NCI-H2107 treated with DMSO at 0.1 percent for 48 hours (cell line): ENCODE results near the gene MYO9B.

ENCODE experiments used
- DNase-seq: peaks from one replicate; lab custom pipeline; 2025; ENCODE audit not compliant: unreplicated experiment; lab: John Stamatoyannopoulos, UW

Gene MYO9B

DNA sequence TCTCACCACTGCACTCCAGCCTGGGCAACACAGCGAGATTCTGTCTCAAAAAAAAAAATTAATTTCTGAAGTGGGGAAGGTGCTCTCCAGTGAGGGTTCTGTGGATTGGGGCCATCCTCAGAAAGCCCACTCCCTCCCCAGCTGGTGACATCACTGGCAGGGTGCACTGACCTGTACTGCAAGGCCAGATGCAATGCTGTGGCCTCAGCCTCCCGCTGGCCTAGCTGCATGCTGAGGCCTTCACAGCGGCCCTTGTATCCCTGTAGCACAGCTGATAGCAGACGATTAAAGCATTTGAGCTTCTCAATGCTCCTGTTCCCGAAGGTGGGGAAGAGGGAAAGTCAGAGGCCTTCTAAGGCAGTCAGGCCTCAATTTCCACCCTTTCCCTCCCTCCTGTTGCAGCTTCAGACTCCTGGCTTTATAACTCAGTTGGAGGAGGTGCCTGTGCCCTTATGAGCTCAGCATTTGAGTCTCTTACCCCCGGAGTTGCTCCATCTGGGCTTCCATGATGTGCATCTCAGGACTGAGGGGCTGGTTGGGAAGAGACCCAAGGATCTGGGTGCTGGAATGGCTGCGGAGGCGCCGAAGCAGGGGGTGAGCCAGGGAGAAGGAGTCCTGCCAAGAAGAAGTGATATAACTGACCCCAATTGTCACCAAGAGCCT, 183.7 kb downstream of the MYO9B start:
- DNase-seq: no peak

DNA sequence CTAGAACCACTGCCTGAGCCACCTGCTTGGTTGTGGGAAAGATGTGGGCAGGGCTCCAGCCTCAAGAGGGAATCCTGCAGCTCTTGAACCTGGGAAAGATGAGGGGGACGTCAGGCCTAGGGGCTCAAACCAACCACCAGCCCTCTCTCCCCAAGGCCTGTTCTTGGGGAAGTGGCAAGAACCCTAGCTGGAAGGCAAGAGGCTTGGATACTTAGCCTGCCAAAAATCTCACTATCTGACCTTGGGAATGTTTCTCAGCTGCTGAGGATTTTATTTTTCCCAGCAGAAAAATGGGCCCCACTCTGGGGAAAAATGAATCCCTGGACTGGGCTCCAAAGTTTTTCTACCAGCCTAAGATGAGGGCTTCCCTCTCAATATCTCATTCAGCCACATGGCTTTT, 184.4 kb downstream of the MYO9B start:
- no peak for DNase-seq

DNA sequence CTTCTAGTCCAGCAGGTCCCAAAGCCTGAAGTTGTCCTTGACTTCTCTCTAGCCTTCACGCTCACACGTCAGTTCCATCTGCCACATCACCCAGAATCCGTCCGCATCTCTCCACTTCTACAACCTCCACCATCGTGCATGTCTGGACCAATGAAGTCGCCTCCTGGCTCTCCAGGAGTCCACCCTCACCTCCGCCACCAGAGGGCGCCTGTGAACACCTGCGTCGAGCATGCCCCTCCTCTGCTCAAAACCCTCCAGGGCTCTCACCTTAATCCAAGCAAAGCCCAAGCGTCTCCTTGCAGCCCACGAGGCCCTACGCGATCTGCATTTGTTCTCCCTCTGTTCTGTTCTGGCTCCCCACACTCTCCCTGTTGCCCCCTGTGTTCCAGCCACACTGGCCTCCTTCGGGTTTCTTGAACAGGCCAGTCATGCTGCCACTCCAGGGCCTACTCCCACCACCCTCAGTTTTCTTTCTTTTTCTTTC, 185.3 kb downstream of the MYO9B start:
- peak; percentile 86 for DNase-seq

DNA sequence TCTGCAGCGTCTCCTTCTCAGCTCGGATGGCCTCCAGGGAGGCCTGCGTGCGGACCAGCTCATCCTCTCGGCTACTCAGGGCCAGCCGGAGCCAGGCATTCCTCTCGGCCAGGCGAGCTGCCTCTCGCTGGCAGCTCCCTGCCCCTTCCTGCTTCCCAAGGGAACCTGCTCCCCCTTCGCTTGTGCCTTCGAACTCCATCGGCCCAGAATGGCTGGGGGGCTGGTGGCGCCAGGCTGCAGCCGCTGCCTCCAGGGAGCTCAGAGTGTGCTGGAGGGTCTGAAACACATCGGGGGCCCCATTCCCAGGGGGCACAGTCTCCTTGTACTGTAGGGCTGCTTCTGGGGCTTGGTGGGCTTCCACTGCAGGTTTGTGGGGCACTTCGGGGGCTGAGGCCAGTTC, 187.0 kb downstream of the MYO9B start:
- DNase-seq: no peak
